Naive thymus-derived CD4-positive, alpha-beta T cell (primary cell): ENCODE data around the gene SEZ6L. TPM values are rescaled to one million over a fixed set of nuclear protein-coding genes. Genes with fewer than 3 reads are reported as not detected.

Experiments
- ATAC-seq: fragments of 150-1000 bp; cut with Tn5 transposase; 2 replicates; pipeline ENCODE4 v1.10.0; 2021; ENCODE audit warnings: mild to moderate bottlenecking, moderate library complexity
- CTCF ChIA-PET: fragments of 350-600 bp; sonication (Branson Sonifier 250); formaldehyde crosslinking; loops from one replicate; lab custom pipeline; 2021; ENCODE audit warnings: antibody characterized with exemption; lab: Charles Lee
- POLR2A ChIA-PET: fragments of 350-600 bp; sonication (Branson Sonifier 250); formaldehyde crosslinking; loops from one replicate; lab custom pipeline; 2021; ENCODE audit warnings: antibody characterized with exemption, inconsistent platforms; lab: Charles Lee
- DNase-seq, 9 donors: peaks; one replicate each; pipeline versions ENCODE4 v3.0.0 to v3.0.0-alpha.2; 2020 to 2022; ENCODE audit warnings: mixed read lengths in 1 of 9
- H3K27ac ChIP-seq: one replicate; pipeline ENCODE4 v1.7.0; 2013; ENCODE audit warnings: mild to moderate bottlenecking, low read depth, low read length, moderate library complexity
- H3K27me3 ChIP-seq, 2 donors: one replicate each; pipeline ENCODE4 v1.7.0; 2013; ENCODE audit warnings: low read length in 2 of 2, mild to moderate bottlenecking in 2 of 2, moderate library complexity in 2 of 2; ENCODE audit not compliant: control insufficient read depth in 2 of 2, insufficient read depth in 2 of 2
- H3K36me3 ChIP-seq, 3 experiments: 1 replicate in 2 of 3; 2 replicates in 1 of 3; pipeline ENCODE4 v1.7.0; 2013; ENCODE audit warnings: low read length in 3 of 3, mild to moderate bottlenecking in 3 of 3, moderate library complexity in 1 of 3; ENCODE audit not compliant: insufficient read depth in 3 of 3, control insufficient read depth in 2 of 3
- H3K4me1 ChIP-seq, 2 donors: one replicate each; pipeline ENCODE4 v1.7.0; 2013; ENCODE audit warnings: low read length in 2 of 2, mild to moderate bottlenecking in 2 of 2, moderate library complexity in 1 of 2; ENCODE audit not compliant: control insufficient read depth in 2 of 2, insufficient read depth in 2 of 2
- H3K4me3 ChIP-seq: 2 replicates; pipeline ENCODE4 v1.7.0; 2013; ENCODE audit warnings: mild to moderate bottlenecking, low read length
- H3K9me3 ChIP-seq, 3 experiments: 1 replicate in 2 of 3; 2 replicates in 1 of 3; pipeline ENCODE4 v1.7.0; 2013; ENCODE audit warnings: low read length in 3 of 3; ENCODE audit not compliant: control insufficient read depth in 2 of 3
- H3K27ac Mint-ChIP-seq, 9 donors: one replicate each; pipeline ENCODE4 v1.8.0; 2020 to 2022; ENCODE audit warnings: mixed read lengths in 9 of 9, mild to moderate bottlenecking in 8 of 9, moderate library complexity in 5 of 9, inconsistent platforms in 2 of 9
- H3K27me3 Mint-ChIP-seq, 5 donors: one replicate each; pipeline ENCODE4 v1.8.0; 2021 to 2022; ENCODE audit warnings: mixed read lengths in 5 of 5, mild to moderate bottlenecking in 1 of 5
- H3K36me3 Mint-ChIP-seq, 5 donors: one replicate each; pipeline ENCODE4 v1.8.0; 2020 to 2022; ENCODE audit warnings: mixed read lengths in 5 of 5, mild to moderate bottlenecking in 3 of 5, inconsistent platforms in 1 of 5
- H3K4me1 Mint-ChIP-seq, 7 donors: one replicate each; pipeline ENCODE4 v1.8.0; 2020 to 2022; ENCODE audit warnings: mixed read lengths in 7 of 7, mild to moderate bottlenecking in 3 of 7, inconsistent platforms in 1 of 7
- H3K4me3 Mint-ChIP-seq, 10 donors: one replicate each; pipeline ENCODE4 v1.8.0; 2020 to 2022; ENCODE audit warnings: mild to moderate bottlenecking in 10 of 10, mixed read lengths in 10 of 10, moderate library complexity in 6 of 10, inconsistent platforms in 2 of 10
- H3K9me3 Mint-ChIP-seq, 11 donors: one replicate each; pipeline ENCODE4 v1.8.0; 2020 to 2022; ENCODE audit warnings: mixed read lengths in 11 of 11, mild to moderate bottlenecking in 4 of 11, inconsistent platforms in 1 of 11, moderate library complexity in 1 of 11
- intact Hi-C, 2 donors: fragments of 100-400 bp; cut with micrococcal nuclease; formaldehyde crosslinking; loops; one replicate each; pipeline ENCODE4 v1.15.1; 2023
- polyA plus RNA-seq, 2 donors: library from polyadenylated mRNA; unstranded; fragments of 300-500 nt; fragmentation: Illumina TruSeq; gene quantifications; one replicate each; pipeline ENCODE4 v1.2.3, GENCODE V29; 2021
- total RNA-seq, 6 experiments: library from RNA in 5 of 6; stranded (reverse) in 5 of 6; gene quantifications; 1 replicate in 5 of 6; 2 replicates in 1 of 6; pipeline ENCODE4 v1.2.3 and lab custom pipeline; 2021 to 2026

The SEZ6L gene
- total and polyA plus RNA-seq, 7 experiments from 2014 or later, result 0.16 to 1.4 TPM; not detected in 5

DNA sequence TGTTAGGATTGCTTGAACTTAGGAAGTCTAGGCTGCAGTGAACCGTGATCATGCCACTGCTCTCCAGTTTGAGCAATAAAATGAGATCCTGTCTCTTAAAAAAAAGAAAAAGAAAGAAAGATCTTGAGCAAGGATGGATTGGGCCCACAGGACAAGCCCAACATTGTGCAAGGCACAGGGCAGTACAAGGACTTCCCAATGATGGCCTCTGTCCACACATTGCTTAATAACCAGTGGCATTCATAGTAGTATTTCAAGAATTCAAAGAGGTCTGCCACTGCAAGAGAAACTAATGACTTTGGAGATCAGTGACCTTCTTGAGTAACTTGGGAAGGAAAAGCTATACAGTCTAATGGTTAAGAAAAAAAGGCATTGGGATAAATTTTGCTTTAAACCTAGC is 44.6 kb downstream of the SEZ6L start:
- no peak overlapping the region for H3K4me3 Mint-ChIP-seq
- H3K9me3 Mint-ChIP-seq, result peaks cover 0 to 17% (median 7%) of the 10 kb centered on the region in 11 donors
- intact Hi-C loops, result no loop called here
- Histone ChIP-seq H3K9me3 (peaks cover 0 to 4% (median 0%) of the 10 kb centered on the region in 3 experiments), H3K27me3 (peaks cover 0 to 3% of the 10 kb centered on the region in 2 donors), H3K27ac (no peak overlapping the region), H3K4me3 (no peak overlapping the region), H3K36me3 (no peaks in the 10 kb centered on the region), H3K4me1 (no peaks in the 10 kb centered on the region)
- ATAC-seq (no peak), DNase-seq (no peak)
- POLR2A ChIA-PET, result no interaction called here
- CTCF ChIA-PET, result no interaction called here
- peaks cover 14 to 50% (median 41%) of the 10 kb centered on the region in 5 donors for H3K27me3 Mint-ChIP-seq
- no peaks in the 10 kb centered on the region for H3K4me1 Mint-ChIP-seq
- no peak overlapping the region for H3K27ac Mint-ChIP-seq
- no peaks in the 10 kb centered on the region for H3K36me3 Mint-ChIP-seq

- intact Hi-C loops, result no loop called here
- Mint-ChIP-seq H3K4me3 (no peak overlapping the region), H3K4me1 (no peaks in the 10 kb centered on the region), H3K27me3 (peaks cover 14 to 50% (median 39%) of the 10 kb centered on the region in 5 donors), H3K9me3 (peaks cover 0 to 11% (median 1%) of the 10 kb centered on the region in 11 donors), H3K36me3 (no peaks in the 10 kb centered on the region), H3K27ac (no peak overlapping the region)
- DNase-seq (no peak), ATAC-seq (no peak)
- no peak overlapping the region for H3K4me3 ChIP-seq
- H3K27me3 ChIP-seq, result peaks cover 0 to 3% of the 10 kb centered on the region in 2 donors
- CTCF ChIA-PET, result no interaction called here
- H3K4me1 ChIP-seq, result no peaks in the 10 kb centered on the region
- no peaks in the 10 kb centered on the region for H3K36me3 ChIP-seq
- POLR2A ChIA-PET, result no interaction called here
- no peak overlapping the region for H3K27ac ChIP-seq
- peaks cover 0 to 1% (median 0%) of the 10 kb centered on the region in 3 experiments for H3K9me3 ChIP-seq
Observed at GRCh38 chr22:26214466-26214865, 45.2 kb downstream of the SEZ6L start.

GRCh38 chr22:26215736-26216135 is 46.5 kb downstream of the SEZ6L start:
- Mint-ChIP-seq H3K9me3 (peaks cover 0 to 7% (median 0%) of the 10 kb centered on the region in 11 donors), H3K36me3 (no peaks in the 10 kb centered on the region), H3K27me3 (peaks cover 14 to 45% (median 34%) of the 10 kb centered on the region in 5 donors), H3K4me3 (no peak overlapping the region), H3K27ac (no peak overlapping the region), H3K4me1 (no peaks in the 10 kb centered on the region)
- Histone ChIP-seq H3K4me3 (no peak overlapping the region), H3K9me3 (no peaks in the 10 kb centered on the region), H3K36me3 (no peaks in the 10 kb centered on the region), H3K27me3 (peaks cover 0 to 3% of the 10 kb centered on the region in 2 donors), H3K27ac (no peak overlapping the region), H3K4me1 (no peaks in the 10 kb centered on the region)
- no peak for DNase-seq
- POLR2A ChIA-PET, result no interaction called here
- CTCF ChIA-PET, result no interaction called here
- intact Hi-C loops, result no loop called here
- no peak for ATAC-seq

- CTCF ChIA-PET, result no interaction called here
- H3K27ac Mint-ChIP-seq, result no peak overlapping the region
Observed at GRCh38 chr22:26225207-26225606, 55.9 kb downstream of the SEZ6L start.

GRCh38 chr22:26226538-26227297 is 57.5 kb downstream of the SEZ6L start:
- POLR2A ChIA-PET, result no interaction called here
- H3K4me3 Mint-ChIP-seq, result no peak overlapping the region
- no peak overlapping the region for H3K4me3 ChIP-seq
- no peak overlapping the region for H3K27ac Mint-ChIP-seq
- no peaks in the 10 kb centered on the region for H3K36me3 ChIP-seq
- no peaks in the 10 kb centered on the region for H3K27me3 ChIP-seq
- CTCF ChIA-PET, result no interaction called here
- peaks cover 0 to 31% (median 20%) of the 10 kb centered on the region in 5 donors for H3K27me3 Mint-ChIP-seq
- no peaks in the 10 kb centered on the region for H3K4me1 Mint-ChIP-seq
- no peak for DNase-seq
- no peaks in the 10 kb centered on the region for H3K36me3 Mint-ChIP-seq
- intact Hi-C loops, result no loop called here
- H3K4me1 ChIP-seq, result no peaks in the 10 kb centered on the region
- no peaks in the 10 kb centered on the region for H3K9me3 ChIP-seq
- peaks cover 0 to 5% (median 0%) of the 10 kb centered on the region in 11 donors for H3K9me3 Mint-ChIP-seq
- H3K27ac ChIP-seq, result no peak overlapping the region
- ATAC-seq, result no peak

More at GRCh38 chr22:26225207-26225606, 55.9 kb downstream of the SEZ6L start:
- POLR2A ChIA-PET, result no interaction called here
- intact Hi-C loops, result no loop called here
- DNase-seq (no peak), ATAC-seq (no peak)
- Mint-ChIP-seq H3K9me3 (peaks cover 0 to 6% (median 0%) of the 10 kb centered on the region in 11 donors), H3K4me1 (peaks cover 0 to 2% (median 0%) of the 10 kb centered on the region in 7 donors), H3K27me3 (peaks cover 0 to 26% (median 17%) of the 10 kb centered on the region in 5 donors), H3K36me3 (no peaks in the 10 kb centered on the region), H3K4me3 (no peak overlapping the region)
- H3K36me3 ChIP-seq, result no peaks in the 10 kb centered on the region
- H3K27ac ChIP-seq, result no peak overlapping the region
- no peak overlapping the region for H3K4me3 ChIP-seq
- no peaks in the 10 kb centered on the region for H3K9me3 ChIP-seq
- H3K4me1 ChIP-seq, result no peaks in the 10 kb centered on the region
- no peaks in the 10 kb centered on the region for H3K27me3 ChIP-seq

- Mint-ChIP-seq H3K9me3 (peaks cover 0 to 3% (median 0%) of the 10 kb centered on the region in 11 donors), H3K4me3 (no peak overlapping the region), H3K4me1 (no peaks in the 10 kb centered on the region), H3K36me3 (no peaks in the 10 kb centered on the region), H3K27ac (no peak overlapping the region), H3K27me3 (peaks cover 3 to 41% (median 39%) of the 10 kb centered on the region in 5 donors)
- no peak overlapping the region for H3K4me3 ChIP-seq
- ATAC-seq (no peak), DNase-seq (no peak)
- CTCF ChIA-PET, result no interaction called here
- no peak overlapping the region for H3K27ac ChIP-seq
- intact Hi-C loops, result no loop called here
- POLR2A ChIA-PET, result no interaction called here
- no peaks in the 10 kb centered on the region for H3K9me3 ChIP-seq
- H3K36me3 ChIP-seq, result no peaks in the 10 kb centered on the region
- H3K27me3 ChIP-seq, result no peaks in the 10 kb centered on the region
- no peaks in the 10 kb centered on the region for H3K4me1 ChIP-seq
Observed at GRCh38 chr22:26229910-26230309, 60.6 kb downstream of the SEZ6L start.

GRCh38 chr22:26234296-26234695 is 65.0 kb downstream of the SEZ6L start:
- H3K4me1 Mint-ChIP-seq, result no peaks in the 10 kb centered on the region
- H3K36me3 Mint-ChIP-seq, result no peaks in the 10 kb centered on the region
- ChIA-PET CTCF (no interaction called here), POLR2A (no interaction called here)
- ATAC-seq (no peak), DNase-seq (no peak)
- peaks cover 3 to 59% (median 29%) of the 10 kb centered on the region in 5 donors for H3K27me3 Mint-ChIP-seq
- Histone ChIP-seq H3K4me1 (no peaks in the 10 kb centered on the region), H3K4me3 (no peak overlapping the region), H3K9me3 (no peaks in the 10 kb centered on the region), H3K27me3 (no peaks in the 10 kb centered on the region), H3K27ac (no peak overlapping the region), H3K36me3 (no peaks in the 10 kb centered on the region)
- H3K4me3 Mint-ChIP-seq, result no peak overlapping the region
- no peak overlapping the region for H3K27ac Mint-ChIP-seq
- intact Hi-C loops, result no loop called here
- peaks cover 0 to 3% (median 0%) of the 10 kb centered on the region in 11 donors for H3K9me3 Mint-ChIP-seq
